Keratinocyte (primary cell): ENCODE data around the gene GDF2. TPM values are rescaled to one million over a fixed set of nuclear protein-coding genes. Genes with fewer than 3 reads are reported as not detected.

Experiments used
- DNase-seq: peaks from one replicate; pipeline ENCODE4 v3.0.0-alpha.2; 2011; ENCODE audit warnings: low read depth, missing footprints, low spot score
- FAIRE-seq: peaks from 2 replicates; lab custom pipeline; 2011; peaks lifted over from hg19 to GRCh38; lab: Jason Lieb, UNC
- H2AFZ ChIP-seq: 2 replicates; pipeline ENCODE4 v1.6.0; 2012; ENCODE audit warnings: low read length, control low read depth, inconsistent platforms; ENCODE audit not compliant: control insufficient read depth
- H3K27ac ChIP-seq: 2 replicates; pipeline ENCODE4 v1.5.1; 2011; ENCODE audit warnings: low read length; ENCODE audit not compliant: control insufficient read depth, insufficient read depth
- H3K27me3 ChIP-seq: 3 replicates; pipeline ENCODE4 v1.6.0; 2011; ENCODE audit warnings: low read length; ENCODE audit not compliant: control insufficient read depth, insufficient read depth; ENCODE audit errors: extremely low read depth
- H3K36me3 ChIP-seq, 2 experiments: 2 replicates in 1 of 2; 3 replicates in 1 of 2; pipeline ENCODE4 v1.5.1; 2011; ENCODE audit warnings: low read length in 2 of 2, mild to moderate bottlenecking in 1 of 2; ENCODE audit not compliant: control insufficient read depth in 2 of 2, insufficient read depth in 2 of 2; ENCODE audit errors: extremely low read depth in 1 of 2
- H3K4me1 ChIP-seq: 3 replicates; pipeline ENCODE4 v1.5.1; 2011; ENCODE audit warnings: low read length; ENCODE audit not compliant: control insufficient read depth, insufficient read depth; ENCODE audit errors: extremely low read depth
- H3K4me2 ChIP-seq: 3 replicates; pipeline ENCODE4 v1.6.0; 2011; ENCODE audit warnings: low read depth, low read length; ENCODE audit not compliant: control insufficient read depth, insufficient read depth; ENCODE audit errors: extremely low read depth
- H3K4me3 ChIP-seq, 3 experiments: fragments of 200-600 bp in 1 of 3; sonication (generic) in 1 of 3; 2 replicates in 2 of 3; 3 replicates in 1 of 3; pipeline ENCODE4 v1.5.1; 2011 to 2016; ENCODE audit warnings: low read length in 3 of 3, mild to moderate bottlenecking in 3 of 3, control low read depth in 2 of 3, inconsistent platforms in 1 of 3, low read depth in 1 of 3, mixed read lengths in 1 of 3, mixed run types in 1 of 3, moderate library complexity in 1 of 3; ENCODE audit not compliant: control insufficient read depth in 2 of 3, insufficient read depth in 2 of 3; ENCODE audit errors: extremely low read depth in 1 of 3
- H3K79me2 ChIP-seq: 2 replicates; pipeline ENCODE4 v1.6.0; 2012; ENCODE audit warnings: low read length; ENCODE audit not compliant: control insufficient read depth, insufficient read depth
- H3K9ac ChIP-seq: 3 replicates; pipeline ENCODE4 v1.6.0; 2011; ENCODE audit warnings: low read length; ENCODE audit not compliant: control insufficient read depth, insufficient read depth; ENCODE audit errors: extremely low read depth
- H3K9me1 ChIP-seq: 3 replicates; pipeline ENCODE4 v1.6.0; 2011; ENCODE audit warnings: low read length; ENCODE audit not compliant: control insufficient read depth, insufficient read depth; ENCODE audit errors: extremely low read depth
- H3K9me3 ChIP-seq: 2 replicates; pipeline ENCODE4 v1.5.1; 2012; ENCODE audit warnings: low read depth, low read length; ENCODE audit not compliant: control insufficient read depth
- H4K20me1 ChIP-seq: 3 replicates; pipeline ENCODE4 v1.6.0; 2011; ENCODE audit warnings: low read length; ENCODE audit not compliant: control insufficient read depth, insufficient read depth; ENCODE audit errors: extremely low read depth
- EZH2 ChIP-seq: IDR thresholded peaks from one replicate; pipeline ENCODE4 v1.6.1; 2012; ENCODE audit warnings: inconsistent platforms, mild to moderate bottlenecking, low read length, moderate library complexity
- dilution Hi-C: fragments of 300-500 bp; cut with MboI; formaldehyde crosslinking; loops from one replicate; pipeline ENCODE4 v1.7.0; 2020; ENCODE audit warnings: low sequenced_read_pairs; ENCODE audit not compliant: extremely low pct_ligation_motif_present
- polyA plus RNA-seq, 5 experiments: library from polyadenylated mRNA; depleted of rRNA in 3 of 5; stranded (reverse) in 3 of 5; stranded (forward) in 1 of 5; unstranded in 1 of 5; fragments of >200 nt; gene quantifications; 1 replicate in 1 of 5; 2 replicates in 3 of 5; 3 replicates in 1 of 5; pipeline versions ENCODE4 v1.2.1 to v1.2.3, GENCODE V29; 2011 to 2012; ENCODE audit warnings: missing spikeins in 2 of 5, low read depth in 1 of 5, low replicate concordance in 1 of 5
- TF ChIP-seq, protein P1 (sequence below), 3 experiments: IDR thresholded peaks in 1 of 3; conservative IDR thresholded peaks in 1 of 3; optimal IDR thresholded peaks in 1 of 3; 2 replicates in 2 of 3; 3 replicates in 1 of 3; pipeline versions ENCODE3 to v1.5.1; 2011; ENCODE audit warnings: low read length in 3 of 3, mild to moderate bottlenecking in 3 of 3, moderate library complexity in 2 of 3, control low read depth in 1 of 3, inconsistent platforms in 1 of 3; ENCODE audit not compliant: insufficient read depth in 2 of 3; ENCODE audit errors: extremely low read depth in 1 of 3

Gene GDF2
- polyA plus RNA-seq, 1 donor (not counting 4 experiments of a cell fraction or from before 2014, with no cell fraction given), result not detected

DNA sequence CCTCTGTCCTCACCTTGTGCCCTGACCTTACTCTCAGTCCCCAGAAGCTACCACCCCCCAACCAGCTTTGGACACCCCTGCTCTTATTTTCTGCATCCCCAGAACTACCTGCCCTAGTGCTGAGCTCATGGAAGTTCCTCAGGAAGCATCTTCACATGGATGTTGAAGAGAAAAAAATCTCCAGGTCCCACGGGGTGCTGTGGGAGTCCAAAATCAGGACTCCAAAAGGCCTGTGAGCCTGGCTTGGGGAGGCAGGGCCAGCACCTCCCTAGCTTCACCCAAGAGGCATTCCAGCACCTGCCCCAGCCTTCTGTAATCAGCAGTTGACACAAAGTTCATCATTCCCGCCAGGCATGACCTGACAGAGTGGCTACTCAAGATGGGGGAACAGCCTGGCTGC lies 43.0 kb upstream of the GDF2 start:
- DNase-seq (no peak), FAIRE-seq (no peak)
- Histone ChIP-seq H3K79me2 (no peaks in the 10 kb centered on the region), H2AFZ (no peak overlapping the region), H3K4me1 (peaks cover 6% of the 10 kb centered on the region), H4K20me1 (no peaks in the 10 kb centered on the region), H3K27ac (no peak overlapping the region), H3K9me1 (no peaks in the 10 kb centered on the region), H3K9me3 (no peaks in the 10 kb centered on the region), H3K9ac (no peak overlapping the region), H3K36me3 (no peaks in the 10 kb centered on the region), H3K27me3 (peaks cover 14% of the 10 kb centered on the region), H3K4me3 (no peak overlapping the region), H3K4me2 (no peak overlapping the region)
- no peak for TF ChIP-seq EZH2
- TF ChIP-seq, protein P1, sequence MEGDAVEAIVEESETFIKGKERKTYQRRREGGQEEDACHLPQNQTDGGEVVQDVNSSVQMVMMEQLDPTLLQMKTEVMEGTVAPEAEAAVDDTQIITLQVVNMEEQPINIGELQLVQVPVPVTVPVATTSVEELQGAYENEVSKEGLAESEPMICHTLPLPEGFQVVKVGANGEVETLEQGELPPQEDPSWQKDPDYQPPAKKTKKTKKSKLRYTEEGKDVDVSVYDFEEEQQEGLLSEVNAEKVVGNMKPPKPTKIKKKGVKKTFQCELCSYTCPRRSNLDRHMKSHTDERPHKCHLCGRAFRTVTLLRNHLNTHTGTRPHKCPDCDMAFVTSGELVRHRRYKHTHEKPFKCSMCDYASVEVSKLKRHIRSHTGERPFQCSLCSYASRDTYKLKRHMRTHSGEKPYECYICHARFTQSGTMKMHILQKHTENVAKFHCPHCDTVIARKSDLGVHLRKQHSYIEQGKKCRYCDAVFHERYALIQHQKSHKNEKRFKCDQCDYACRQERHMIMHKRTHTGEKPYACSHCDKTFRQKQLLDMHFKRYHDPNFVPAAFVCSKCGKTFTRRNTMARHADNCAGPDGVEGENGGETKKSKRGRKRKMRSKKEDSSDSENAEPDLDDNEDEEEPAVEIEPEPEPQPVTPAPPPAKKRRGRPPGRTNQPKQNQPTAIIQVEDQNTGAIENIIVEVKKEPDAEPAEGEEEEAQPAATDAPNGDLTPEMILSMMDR (optimal IDR thresholded peaks at IDR 0.05 in 1 of 3, IDR thresholded peaks at IDR 0.05 in 1 of 3, conservative IDR thresholded peaks at IDR 0.05 in 1 of 3; ENCODE audit: extremely low read depth in 1 of 3, insufficient read depth in 2 of 3, low read length in 3 of 3), result no peak
- dilution Hi-C loops, result no loop called here

DNA sequence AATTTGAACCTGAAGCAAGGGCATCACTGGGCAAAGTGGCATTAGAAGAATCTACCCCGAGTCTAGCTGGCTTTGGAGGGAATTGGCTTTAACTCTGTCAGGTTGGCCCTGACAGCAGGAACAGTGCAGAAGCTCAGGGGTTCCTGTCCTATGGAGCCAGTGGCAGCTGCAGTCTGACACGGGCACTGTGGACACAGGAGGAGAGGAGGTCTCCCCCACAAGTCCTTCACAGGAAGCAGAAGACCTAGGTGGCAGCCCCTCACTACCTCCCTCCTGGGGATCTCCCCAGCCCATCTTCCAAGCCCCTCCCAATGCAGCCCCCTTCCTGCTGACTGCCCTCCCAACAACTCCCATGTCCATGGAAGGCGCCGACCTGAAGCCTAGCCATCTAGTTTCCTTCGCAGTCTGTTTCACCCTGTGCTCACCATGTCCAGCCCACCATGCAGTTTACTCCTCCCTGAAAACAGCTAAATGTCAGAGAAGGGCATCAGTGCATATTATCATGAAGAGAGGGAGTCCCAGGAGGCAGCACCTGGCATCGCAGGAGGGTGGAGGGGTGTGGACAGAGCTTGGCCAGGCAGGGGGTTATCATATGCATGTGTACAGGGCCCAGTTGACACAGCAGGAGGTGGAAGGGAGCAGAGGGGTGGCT lies 40.1 kb upstream of the GDF2 start:
- dilution Hi-C loops, result no loop called here
- Histone ChIP-seq H4K20me1 (no peaks in the 10 kb centered on the region), H3K9me3 (no peaks in the 10 kb centered on the region), H3K27ac (no peak overlapping the region), H3K27me3 (peaks cover 21% of the 10 kb centered on the region), H2AFZ (no peak overlapping the region), H3K4me1 (peaks cover 6% of the 10 kb centered on the region), H3K4me3 (no peak overlapping the region), H3K36me3 (no peaks in the 10 kb centered on the region), H3K79me2 (no peaks in the 10 kb centered on the region), H3K4me2 (no peak overlapping the region), H3K9me1 (no peaks in the 10 kb centered on the region), H3K9ac (no peak overlapping the region)
- FAIRE-seq (no peak), DNase-seq (no peak)
- TF ChIP-seq, protein P1 (optimal IDR thresholded peaks at IDR 0.05 in 1 of 3, IDR thresholded peaks at IDR 0.05 in 1 of 3, conservative IDR thresholded peaks at IDR 0.05 in 1 of 3; ENCODE audit: extremely low read depth in 1 of 3, insufficient read depth in 2 of 3, low read length in 3 of 3), result no peak
- TF ChIP-seq EZH2, result no peak
